T-helper 22 cell (primary cell): ENCODE results near the gene SLC40A1.

Experiments
- DNase-seq: peaks from one replicate; pipeline ENCODE4 v3.0.0-alpha.2; 2020; ENCODE audit warnings: low read depth

The SLC40A1 gene

GRCh38 chr2:189540551-189540950 is 40.0 kb downstream of the SLC40A1 start:
- DNase-seq = no peak

GRCh38 chr2:189538402-189538801 is 42.2 kb downstream of the SLC40A1 start:
- DNase-seq = no peak

DNA sequence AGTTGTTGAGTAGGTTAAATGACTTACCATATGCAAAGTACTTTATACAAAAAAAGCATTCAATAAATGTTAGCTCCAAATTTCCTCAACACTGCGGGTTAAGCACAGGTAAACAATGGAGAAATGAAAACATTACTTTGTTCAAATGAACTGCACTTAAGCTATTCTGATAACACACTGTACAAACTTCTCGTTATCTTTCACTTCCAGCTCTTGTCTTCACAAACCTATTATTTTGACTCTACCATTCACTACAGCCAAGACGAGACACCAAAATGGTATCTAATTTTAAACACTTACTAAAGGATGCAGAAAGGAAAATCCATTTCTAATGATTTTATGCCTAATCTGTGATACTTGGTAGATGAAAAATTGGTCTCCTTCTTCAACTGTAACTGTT is 43.8 kb downstream of the SLC40A1 start:
- no peak for DNase-seq

DNA sequence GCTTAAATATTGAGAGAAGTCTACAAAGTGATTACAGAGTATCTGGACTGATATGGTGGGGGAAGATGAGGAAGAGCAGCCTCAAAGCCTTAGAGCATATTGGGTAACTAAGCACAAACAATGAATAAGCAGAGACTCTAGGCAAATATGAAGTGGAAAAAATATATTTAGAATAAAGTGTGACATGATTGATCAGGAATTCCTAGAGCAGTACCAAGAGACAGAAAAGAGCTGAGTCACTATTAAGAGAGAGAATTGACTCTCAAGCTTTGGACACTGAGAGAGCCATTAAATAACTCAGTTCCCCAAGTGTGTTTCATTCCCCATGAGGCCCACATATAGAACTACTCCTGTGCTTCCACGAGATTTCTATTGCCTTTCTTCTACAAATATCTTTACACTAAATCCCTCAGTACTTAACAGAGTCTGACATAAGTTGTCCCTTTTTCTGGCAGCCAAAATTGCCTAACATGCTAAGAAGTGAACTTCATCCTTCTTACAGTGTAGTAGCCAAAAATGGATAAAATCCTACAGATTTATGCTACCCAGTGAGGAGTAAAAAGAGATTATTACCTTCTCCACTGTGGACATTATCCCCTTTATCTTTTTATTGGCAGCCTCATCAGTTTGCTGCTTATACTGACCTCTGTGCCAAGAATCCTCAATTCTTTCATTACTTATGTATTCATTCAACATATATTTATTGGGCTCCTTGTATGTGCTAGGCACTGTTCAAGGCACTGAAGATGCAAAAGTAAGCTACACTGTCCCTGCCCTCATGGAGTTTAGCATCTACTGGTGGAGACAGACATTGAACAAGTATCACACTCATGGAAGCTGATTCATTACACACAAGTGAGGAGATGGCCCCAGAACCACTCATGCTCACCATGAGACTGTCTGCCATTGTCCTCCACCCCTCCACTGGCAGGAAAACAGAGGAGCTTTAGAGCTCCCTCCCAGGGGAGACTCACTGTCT is 45.4 kb downstream of the SLC40A1 start:
- no peak for DNase-seq

GRCh38 chr2:189533288-189534035 is 47.1 kb downstream of the SLC40A1 start:
- no peak for DNase-seq

DNA sequence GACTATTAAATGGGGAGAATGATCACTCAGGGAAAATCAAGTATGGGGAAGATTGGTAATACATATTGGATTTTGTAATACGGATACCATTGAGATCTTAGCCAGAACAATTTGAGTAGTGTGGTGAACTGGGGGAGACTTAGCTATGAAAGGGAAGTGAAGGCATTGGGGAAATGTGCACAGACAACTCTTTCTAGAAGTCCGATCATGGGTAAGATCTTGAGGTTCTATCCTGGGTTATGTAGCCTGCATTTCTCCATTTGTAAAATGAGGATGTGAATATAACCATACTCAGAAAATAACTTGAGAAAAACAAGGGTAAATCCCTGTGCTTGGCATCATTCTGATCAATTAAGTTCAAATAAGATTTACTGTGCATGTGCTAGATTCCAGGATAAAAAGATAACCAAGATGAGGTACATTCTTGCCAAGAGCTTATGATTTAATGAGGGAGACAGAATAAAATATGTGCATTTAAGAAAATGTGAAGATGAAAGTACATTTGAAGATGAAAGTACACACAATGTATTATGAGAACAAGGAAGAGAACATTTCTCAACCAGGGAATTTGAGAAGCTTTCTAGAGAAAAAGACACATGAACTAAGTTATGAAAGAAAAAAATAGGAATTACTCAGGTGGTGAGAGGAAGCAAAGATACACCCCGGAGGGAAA is 49.5 kb downstream of the SLC40A1 start:
- no peak for DNase-seq

GRCh38 chr2:189528617-189529016 is 52.0 kb downstream of the SLC40A1 start:
- DNase-seq = no peak

DNA sequence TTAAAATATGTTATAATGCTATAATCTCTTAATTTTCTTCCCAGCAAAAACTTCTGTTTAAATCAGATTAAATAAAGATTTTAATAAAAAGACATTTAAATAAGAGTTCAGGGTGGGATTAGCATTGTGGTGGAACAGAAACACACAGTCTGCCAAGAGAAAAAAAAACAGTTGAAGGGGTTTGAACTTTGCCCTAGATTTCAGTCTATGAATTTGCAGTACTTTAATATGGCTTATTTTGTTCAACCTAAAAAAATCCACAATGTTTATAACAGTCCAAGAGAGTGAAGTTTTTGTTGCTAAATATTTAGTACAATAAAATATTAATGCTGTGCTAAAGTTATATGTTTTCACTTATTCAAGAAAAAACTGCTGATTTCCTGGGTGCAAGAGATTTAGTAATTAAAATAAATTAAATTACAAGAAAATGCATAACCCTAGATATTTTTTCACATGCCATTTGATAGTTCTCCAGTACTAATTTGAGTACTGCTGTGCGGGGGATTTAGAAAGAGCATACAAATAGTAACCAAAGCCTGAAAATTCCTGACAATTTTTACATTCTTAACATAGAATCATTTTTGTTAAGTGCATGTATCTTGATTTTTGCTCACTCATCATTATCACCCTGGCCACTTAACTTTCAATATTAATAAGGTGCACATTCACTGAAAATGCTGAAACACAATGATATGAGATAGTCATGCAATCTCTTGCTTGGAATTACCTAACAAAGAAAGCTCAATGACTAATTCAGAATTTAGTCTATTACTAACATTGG is 52.6 kb downstream of the SLC40A1 start:
- no peak for DNase-seq

GRCh38 chr2:189527041-189527750 is 53.4 kb downstream of the SLC40A1 start:
- DNase-seq = no peak

GRCh38 chr2:189526241-189526640 is 54.3 kb downstream of the SLC40A1 start:
- DNase-seq = no peak

GRCh38 chr2:189524746-189525145 is 55.8 kb downstream of the SLC40A1 start:
- DNase-seq = no peak

DNA sequence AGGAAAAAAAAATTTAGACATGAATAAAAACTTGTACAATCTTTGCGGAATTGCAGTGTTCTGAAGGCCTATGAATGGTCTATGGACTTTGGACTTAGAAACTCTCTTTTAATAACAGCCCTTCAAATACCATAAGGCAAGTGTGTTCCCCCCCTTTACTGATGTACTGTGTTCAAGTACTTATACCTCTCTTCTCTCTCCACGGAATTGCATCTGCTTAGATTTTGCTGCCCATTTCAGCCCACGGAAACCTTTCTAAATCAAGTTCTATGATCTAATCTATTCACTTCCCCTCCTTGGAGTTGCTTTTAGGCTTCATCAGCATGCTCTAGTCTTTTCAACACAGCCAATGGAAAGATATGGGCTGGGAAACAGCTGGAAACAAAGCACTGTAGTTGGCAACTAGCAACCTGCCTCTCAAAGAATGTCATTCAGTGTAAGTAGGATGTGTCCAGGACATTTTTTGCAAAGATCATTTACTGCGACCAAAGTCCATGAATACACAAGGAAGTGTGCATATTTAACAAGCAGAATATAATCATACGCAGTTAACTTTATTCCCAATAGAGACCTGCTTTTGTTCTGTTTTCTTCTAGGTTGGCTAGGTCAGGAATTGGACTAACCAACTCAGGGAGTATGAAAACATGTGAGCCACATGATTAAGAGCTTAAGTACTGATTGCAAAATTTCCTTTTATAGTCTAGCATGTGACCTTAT is 58.0 kb downstream of the SLC40A1 start:
- no peak for DNase-seq

GRCh38 chr2:189521699-189522434 is 58.7 kb downstream of the SLC40A1 start:
- DNase-seq = no peak

GRCh38 chr2:189519631-189520387 is 60.8 kb downstream of the SLC40A1 start:
- no peak for DNase-seq

DNA sequence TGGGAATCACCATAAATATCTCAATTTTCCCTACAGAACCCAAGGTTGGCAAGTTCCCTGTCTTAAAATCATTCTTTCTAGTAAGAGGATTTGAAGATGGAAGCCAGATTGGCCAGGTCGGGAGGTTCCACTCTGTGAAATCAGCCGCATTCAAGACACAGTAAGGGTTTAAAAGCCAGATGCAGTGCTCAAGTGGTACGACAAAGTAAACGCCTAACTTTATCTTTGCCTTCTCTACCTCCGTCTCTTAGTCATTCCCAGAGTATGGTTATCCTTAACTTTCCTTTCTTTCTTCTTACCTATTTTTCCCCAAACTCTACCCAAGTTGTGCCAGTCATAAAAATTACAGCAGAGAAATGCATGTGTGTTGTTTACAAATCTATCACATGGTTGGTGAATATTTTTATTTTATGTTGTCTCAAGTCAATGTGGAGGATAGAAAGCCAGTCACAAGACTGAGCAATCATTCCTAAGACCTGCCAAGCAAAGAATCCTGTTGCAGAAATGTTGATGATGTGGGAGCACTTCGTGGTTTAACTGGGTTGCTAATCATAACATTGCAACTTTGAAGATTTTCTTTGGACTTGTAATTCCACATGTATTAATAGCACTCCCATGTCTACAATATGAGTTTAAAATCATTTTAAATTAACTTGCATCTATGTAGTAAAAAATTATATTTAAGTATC is 62.6 kb downstream of the SLC40A1 start:
- DNase-seq = no peak

- no peak for DNase-seq
These were observed 64.0 kb downstream of the SLC40A1 start for GRCh38 chr2:189516546-189516945.

GRCh38 chr2:189515264-189515663 is 65.3 kb downstream of the SLC40A1 start:
- DNase-seq = no peak

- no peak for DNase-seq
These were observed 66.5 kb downstream of the SLC40A1 start for GRCh38 chr2:189514104-189514503.
